H1 (cell line): ENCODE measurements around the gene UBQLN4. TPM values are rescaled to one million over a fixed set of nuclear protein-coding genes. Genes with fewer than 3 reads are reported as not detected.

Source experiments
- GTF2F1 ChIP-seq: IDR thresholded peaks from 2 replicates; pipeline ENCODE4 v1.6.1; 2012; ENCODE audit warnings: low read depth, low read length, improper control_type of control experiment, borderline replicate concordance
- polyA plus RNA-seq, 7 experiments: library from polyadenylated mRNA; depleted of rRNA in 3 of 7; stranded (reverse) in 5 of 7; unstranded in 2 of 7; fragments of >200 nt in 5 of 7; fragments of 200-250 nt in 2 of 7; gene quantifications; 1 replicate in 5 of 7; 2 replicates in 1 of 7; 4 replicates in 1 of 7; pipeline versions ENCODE4 v1.2.1 to v1.2.3, GENCODE V29; 2011 to 2013; ENCODE audit warnings: missing spikeins in 2 of 7, mixed read lengths in 2 of 7
- total RNA-seq: library from RNA; stranded (reverse); fragmentation: NEBNext Ultra II Directional; extraction: Animal tissue kit (Norgen Biotek cat#: 25700); gene quantifications from 2 replicates; pipeline ENCODE4 v1.2.1, GENCODE V29; 2021

Gene UBQLN4
- total and polyA plus RNA-seq, 2 of the 8 experiments (the other 6 are each of a cell fraction or from before 2014, with no cell fraction given) = 37.7 to 52.0 TPM

DNA sequence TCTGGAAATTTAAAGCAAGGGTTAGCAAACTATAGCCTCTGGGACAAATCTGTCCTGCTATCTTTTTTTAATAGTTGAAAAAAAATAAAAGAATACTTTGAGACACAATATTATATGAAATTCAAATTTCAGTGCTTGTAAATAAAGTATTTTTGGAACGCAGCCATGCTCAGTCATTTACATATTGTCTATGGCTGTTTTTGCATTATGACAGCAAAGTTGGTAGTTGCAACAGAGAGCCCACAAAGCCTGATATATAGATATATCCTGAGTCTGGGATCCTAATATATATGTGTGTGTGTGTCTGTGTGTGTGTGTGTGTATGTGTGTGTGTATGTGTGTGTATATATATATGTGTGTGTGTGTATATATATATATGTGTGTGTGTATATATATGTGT, 53.6 kb downstream of the UBQLN4 start (continued):
- no peak for TF ChIP-seq GTF2F1
